Measurements from ENCODE around the gene SMU1.

The SMU1 gene

GRCh38 chr9:33023661-33024060 lies 52.8 kb downstream of the SMU1 start:
- H3K4me3 ChIP-seq (ENCODE audit: low read depth, low read length), result peak overlapping the region; percentile 100
- in situ Hi-C loops (cut with HindIII; ENCODE audit: low sequenced_read_pairs), result no loop called here
- TF ChIP-seq CTCF (IDR thresholded peaks at IDR 0.05; ENCODE audit: low read depth, low read length), result no peak
- no peak for DNase-seq (ENCODE audit: low read depth, low spot score)

- in situ Hi-C loops (cut with HindIII; ENCODE audit: low sequenced_read_pairs), result no loop called here
- H3K4me3 ChIP-seq (ENCODE audit: low read depth, low read length), result no peak overlapping the region
- DNase-seq (ENCODE audit: low read depth, low spot score), result no peak
- TF ChIP-seq CTCF (IDR thresholded peaks at IDR 0.05; ENCODE audit: low read depth, low read length), result no peak
These were observed 53.7 kb downstream of the SMU1 start for GRCh38 chr9:33022755-33023154.

- no peak for TF ChIP-seq CTCF (IDR thresholded peaks at IDR 0.05; ENCODE audit: low read depth, low read length)
- no peak overlapping the region for H3K4me3 ChIP-seq (ENCODE audit: low read depth, low read length)
- in situ Hi-C loops (cut with HindIII; ENCODE audit: low sequenced_read_pairs), result no loop called here
- no peak for DNase-seq (ENCODE audit: low read depth, low spot score)
These were observed 54.2 kb downstream of the SMU1 start for GRCh38 chr9:33022303-33022702.

GRCh38 chr9:33019797-33020196 lies 56.7 kb downstream of the SMU1 start:
- no peak for DNase-seq (ENCODE audit: low read depth, low spot score)
- in situ Hi-C loops (cut with HindIII; ENCODE audit: low sequenced_read_pairs), result no loop called here
- TF ChIP-seq CTCF (IDR thresholded peaks at IDR 0.05; ENCODE audit: low read depth, low read length), result no peak

GRCh38 chr9:33017283-33018041 lies 59.0 kb downstream of the SMU1 start:
- in situ Hi-C loops (cut with HindIII; ENCODE audit: low sequenced_read_pairs), result no loop called here
- H3K4me3 ChIP-seq (ENCODE audit: low read depth, low read length), result no peak overlapping the region
- no peak for TF ChIP-seq CTCF (IDR thresholded peaks at IDR 0.05; ENCODE audit: low read depth, low read length)
- DNase-seq (ENCODE audit: low read depth, low spot score), result no peak

More at GRCh38 chr9:33019797-33020196, 56.7 kb downstream of the SMU1 start:
- no peak overlapping the region for H3K4me3 ChIP-seq (ENCODE audit: low read depth, low read length)

- no peak overlapping the region for H3K4me3 ChIP-seq (ENCODE audit: low read depth, low read length)
- in situ Hi-C loops (cut with HindIII; ENCODE audit: low sequenced_read_pairs), result no loop called here
- no peak for DNase-seq (ENCODE audit: low read depth, low spot score)
- no peak for TF ChIP-seq CTCF (IDR thresholded peaks at IDR 0.05; ENCODE audit: low read depth, low read length)
These were observed 61.8 kb downstream of the SMU1 start for GRCh38 chr9:33014665-33015014.
